ENCODE results near the gene ALG12. TPM values are rescaled to one million over a fixed set of nuclear protein-coding genes. Genes with fewer than 3 reads are reported as not detected.

The ALG12 gene
- total RNA-seq, 1 experiment from 2014 or later = 29.2 TPM

GRCh38 chr22:49893025-49893424, 25.2 kb downstream of the ALG12 start:
- DNase-seq (ENCODE audit: low spot score) = no peak
- Mint-ChIP-seq H3K36me3 (peaks cover 72% of the 10 kb centered on the region), H3K4me1 (no peaks in the 10 kb centered on the region), H3K4me3 (no peak overlapping the region), H3K9me3 (peaks cover 51% of the 10 kb centered on the region), H3K27ac (no peak overlapping the region), H3K27me3 (ENCODE audit: low read depth) (peaks cover 3% of the 10 kb centered on the region)
- CTCF ChIA-PET = no interaction called here
- TF ChIP-seq ZNF396 (CRISPR knock-in tag; IDR thresholded peaks at IDR 0.05; ENCODE audit: borderline replicate concordance) (no peak), IRF2 (CRISPR knock-in tag; IDR thresholded peaks at IDR 0.05; ENCODE audit: borderline replicate concordance, low read depth) (no peak), NR3C1 (CRISPR knock-in tag; conservative IDR thresholded peaks at IDR 0.05; ENCODE audit: low read depth) (no peak), ERG (CRISPR knock-in tag; IDR thresholded peaks at IDR 0.05) (no peak), STAT6 (CRISPR knock-in tag; conservative IDR thresholded peaks at IDR 0.05; ENCODE audit: low read depth) (no peak), USF1 (CRISPR knock-in tag; IDR thresholded peaks at IDR 0.05) (no peak), GRHL2 (CRISPR knock-in tag; IDR thresholded peaks at IDR 0.05; ENCODE audit: insufficient replicate concordance, severe bottlenecking) (no peak), EMX1 (CRISPR knock-in tag; IDR thresholded peaks at IDR 0.05) (no peak), TEAD4 (CRISPR knock-in tag; IDR thresholded peaks at IDR 0.05) (no peak), RORB (CRISPR knock-in tag; IDR thresholded peaks at IDR 0.05) (no peak), CDX4 (CRISPR knock-in tag; IDR thresholded peaks at IDR 0.05; ENCODE audit: borderline replicate concordance) (no peak), ZNF232 (CRISPR knock-in tag; IDR thresholded peaks at IDR 0.05) (no peak), ELF4 (CRISPR knock-in tag; IDR thresholded peaks at IDR 0.05; ENCODE audit: low read depth) (no peak)
- TF ChIP-seq, protein P1, sequence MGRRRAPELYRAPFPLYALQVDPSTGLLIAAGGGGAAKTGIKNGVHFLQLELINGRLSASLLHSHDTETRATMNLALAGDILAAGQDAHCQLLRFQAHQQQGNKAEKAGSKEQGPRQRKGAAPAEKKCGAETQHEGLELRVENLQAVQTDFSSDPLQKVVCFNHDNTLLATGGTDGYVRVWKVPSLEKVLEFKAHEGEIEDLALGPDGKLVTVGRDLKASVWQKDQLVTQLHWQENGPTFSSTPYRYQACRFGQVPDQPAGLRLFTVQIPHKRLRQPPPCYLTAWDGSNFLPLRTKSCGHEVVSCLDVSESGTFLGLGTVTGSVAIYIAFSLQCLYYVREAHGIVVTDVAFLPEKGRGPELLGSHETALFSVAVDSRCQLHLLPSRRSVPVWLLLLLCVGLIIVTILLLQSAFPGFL (CRISPR knock-in tag; IDR thresholded peaks at IDR 0.05; ENCODE audit: borderline replicate concordance) = no peak
- TF ChIP-seq, protein P2, sequence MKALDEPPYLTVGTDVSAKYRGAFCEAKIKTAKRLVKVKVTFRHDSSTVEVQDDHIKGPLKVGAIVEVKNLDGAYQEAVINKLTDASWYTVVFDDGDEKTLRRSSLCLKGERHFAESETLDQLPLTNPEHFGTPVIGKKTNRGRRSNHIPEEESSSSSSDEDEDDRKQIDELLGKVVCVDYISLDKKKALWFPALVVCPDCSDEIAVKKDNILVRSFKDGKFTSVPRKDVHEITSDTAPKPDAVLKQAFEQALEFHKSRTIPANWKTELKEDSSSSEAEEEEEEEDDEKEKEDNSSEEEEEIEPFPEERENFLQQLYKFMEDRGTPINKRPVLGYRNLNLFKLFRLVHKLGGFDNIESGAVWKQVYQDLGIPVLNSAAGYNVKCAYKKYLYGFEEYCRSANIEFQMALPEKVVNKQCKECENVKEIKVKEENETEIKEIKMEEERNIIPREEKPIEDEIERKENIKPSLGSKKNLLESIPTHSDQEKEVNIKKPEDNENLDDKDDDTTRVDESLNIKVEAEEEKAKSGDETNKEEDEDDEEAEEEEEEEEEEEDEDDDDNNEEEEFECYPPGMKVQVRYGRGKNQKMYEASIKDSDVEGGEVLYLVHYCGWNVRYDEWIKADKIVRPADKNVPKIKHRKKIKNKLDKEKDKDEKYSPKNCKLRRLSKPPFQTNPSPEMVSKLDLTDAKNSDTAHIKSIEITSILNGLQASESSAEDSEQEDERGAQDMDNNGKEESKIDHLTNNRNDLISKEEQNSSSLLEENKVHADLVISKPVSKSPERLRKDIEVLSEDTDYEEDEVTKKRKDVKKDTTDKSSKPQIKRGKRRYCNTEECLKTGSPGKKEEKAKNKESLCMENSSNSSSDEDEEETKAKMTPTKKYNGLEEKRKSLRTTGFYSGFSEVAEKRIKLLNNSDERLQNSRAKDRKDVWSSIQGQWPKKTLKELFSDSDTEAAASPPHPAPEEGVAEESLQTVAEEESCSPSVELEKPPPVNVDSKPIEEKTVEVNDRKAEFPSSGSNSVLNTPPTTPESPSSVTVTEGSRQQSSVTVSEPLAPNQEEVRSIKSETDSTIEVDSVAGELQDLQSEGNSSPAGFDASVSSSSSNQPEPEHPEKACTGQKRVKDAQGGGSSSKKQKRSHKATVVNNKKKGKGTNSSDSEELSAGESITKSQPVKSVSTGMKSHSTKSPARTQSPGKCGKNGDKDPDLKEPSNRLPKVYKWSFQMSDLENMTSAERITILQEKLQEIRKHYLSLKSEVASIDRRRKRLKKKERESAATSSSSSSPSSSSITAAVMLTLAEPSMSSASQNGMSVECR (CRISPR knock-in tag; IDR thresholded peaks at IDR 0.05; ENCODE audit: borderline replicate concordance) = no peak
- no peak for ATAC-seq
- POLR2A ChIA-PET = no interaction called here

Data from WTC11 (cell line).